IPS-18a (cell line): ENCODE data around the gene CROCC.
"Not testable (repeated sequence)": the region's sequence is repeated elsewhere in the genome, so short reads cannot be mapped to it uniquely, and the experiment has no call there.

Experiments used
- H3K27ac ChIP-seq: one replicate; pipeline ENCODE4 v1.5.1; 2013; ENCODE audit warnings: low read length
- H3K27me3 ChIP-seq: one replicate; pipeline ENCODE4 v1.6.1; 2013; ENCODE audit warnings: mild to moderate bottlenecking, low read length; ENCODE audit not compliant: control insufficient read depth, insufficient read depth
- H3K36me3 ChIP-seq: one replicate; pipeline ENCODE4 v1.6.1; 2013; ENCODE audit warnings: low read depth, low read length; ENCODE audit not compliant: control insufficient read depth
- H3K4me1 ChIP-seq: one replicate; pipeline ENCODE4 v1.6.1; 2013; ENCODE audit warnings: low read depth, low read length; ENCODE audit not compliant: control insufficient read depth
- H3K4me3 ChIP-seq: one replicate; pipeline ENCODE4 v1.5.1; 2013; ENCODE audit warnings: low read length
- H3K9ac ChIP-seq: one replicate; pipeline ENCODE4 v1.6.1; 2013; ENCODE audit warnings: mild to moderate bottlenecking, low read length, moderate library complexity
- H3K9me3 ChIP-seq: one replicate; pipeline ENCODE4 v1.6.1; 2013; ENCODE audit warnings: low read depth, low read length; ENCODE audit not compliant: control insufficient read depth

CROCC gene, protein sequence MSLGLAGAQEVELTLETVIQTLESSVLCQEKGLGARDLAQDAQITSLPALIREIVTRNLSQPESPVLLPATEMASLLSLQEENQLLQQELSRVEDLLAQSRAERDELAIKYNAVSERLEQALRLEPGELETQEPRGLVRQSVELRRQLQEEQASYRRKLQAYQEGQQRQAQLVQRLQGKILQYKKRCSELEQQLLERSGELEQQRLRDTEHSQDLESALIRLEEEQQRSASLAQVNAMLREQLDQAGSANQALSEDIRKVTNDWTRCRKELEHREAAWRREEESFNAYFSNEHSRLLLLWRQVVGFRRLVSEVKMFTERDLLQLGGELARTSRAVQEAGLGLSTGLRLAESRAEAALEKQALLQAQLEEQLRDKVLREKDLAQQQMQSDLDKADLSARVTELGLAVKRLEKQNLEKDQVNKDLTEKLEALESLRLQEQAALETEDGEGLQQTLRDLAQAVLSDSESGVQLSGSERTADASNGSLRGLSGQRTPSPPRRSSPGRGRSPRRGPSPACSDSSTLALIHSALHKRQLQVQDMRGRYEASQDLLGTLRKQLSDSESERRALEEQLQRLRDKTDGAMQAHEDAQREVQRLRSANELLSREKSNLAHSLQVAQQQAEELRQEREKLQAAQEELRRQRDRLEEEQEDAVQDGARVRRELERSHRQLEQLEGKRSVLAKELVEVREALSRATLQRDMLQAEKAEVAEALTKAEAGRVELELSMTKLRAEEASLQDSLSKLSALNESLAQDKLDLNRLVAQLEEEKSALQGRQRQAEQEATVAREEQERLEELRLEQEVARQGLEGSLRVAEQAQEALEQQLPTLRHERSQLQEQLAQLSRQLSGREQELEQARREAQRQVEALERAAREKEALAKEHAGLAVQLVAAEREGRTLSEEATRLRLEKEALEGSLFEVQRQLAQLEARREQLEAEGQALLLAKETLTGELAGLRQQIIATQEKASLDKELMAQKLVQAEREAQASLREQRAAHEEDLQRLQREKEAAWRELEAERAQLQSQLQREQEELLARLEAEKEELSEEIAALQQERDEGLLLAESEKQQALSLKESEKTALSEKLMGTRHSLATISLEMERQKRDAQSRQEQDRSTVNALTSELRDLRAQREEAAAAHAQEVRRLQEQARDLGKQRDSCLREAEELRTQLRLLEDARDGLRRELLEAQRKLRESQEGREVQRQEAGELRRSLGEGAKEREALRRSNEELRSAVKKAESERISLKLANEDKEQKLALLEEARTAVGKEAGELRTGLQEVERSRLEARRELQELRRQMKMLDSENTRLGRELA (N-terminal part only)

DNA sequence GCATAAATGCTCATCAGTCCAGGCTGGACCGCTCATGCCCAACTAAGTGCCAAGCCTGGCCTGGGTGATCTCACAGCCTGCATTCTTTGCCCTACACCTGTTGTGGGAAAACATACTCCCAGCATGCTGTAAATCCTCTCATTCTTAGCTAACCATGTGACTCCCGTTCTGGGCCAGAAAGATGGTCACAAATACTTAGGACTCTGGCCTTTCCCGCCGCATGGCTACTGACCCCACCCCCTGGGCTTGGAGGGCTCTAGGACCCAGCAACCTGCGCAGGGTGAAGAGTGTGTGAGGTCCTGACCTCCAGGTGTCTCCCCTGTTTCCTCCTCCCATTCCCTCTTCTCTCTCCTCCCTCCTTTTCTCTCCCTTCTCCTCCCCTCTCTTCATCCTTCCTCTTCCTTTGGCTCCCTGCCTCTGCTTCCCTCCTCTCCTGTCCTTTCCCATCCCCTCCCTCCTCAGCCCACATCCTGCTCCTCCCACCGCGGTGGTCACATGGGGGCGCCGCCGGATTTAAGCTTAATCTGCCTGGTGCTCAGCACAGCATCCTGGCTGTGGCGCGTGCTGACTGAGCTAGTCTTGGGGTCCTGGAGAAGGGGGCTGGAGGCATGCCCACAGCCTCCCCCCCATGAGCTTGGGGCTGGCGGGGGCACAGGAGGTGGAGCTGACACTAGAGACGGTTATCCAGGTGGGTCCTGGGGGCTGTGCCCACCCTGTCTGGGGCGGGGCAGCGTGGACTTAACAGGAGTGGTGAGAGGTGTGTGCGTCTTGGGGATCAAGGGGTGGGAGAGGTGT lies at the start of gene CROCC:
Gene CROCC (plus strand): TSS at position 541 of the 795 bp plus-strand sequence. CDS start 88 bp downstream, at position 629.
- Histone ChIP-seq H3K9ac (peak within 1 kb of the TSS; percentile 61), H3K36me3 (no peaks in the 10 kb centered on the region), H3K27me3 (no peaks in the 10 kb centered on the region), H3K4me3 (peak within 1 kb of the TSS; percentile 76), H3K4me1 (peaks cover 21% of the 10 kb centered on the region), H3K9me3 (no peaks in the 10 kb centered on the region), H3K27ac (peak within 1 kb of the TSS; percentile 43)

DNA sequence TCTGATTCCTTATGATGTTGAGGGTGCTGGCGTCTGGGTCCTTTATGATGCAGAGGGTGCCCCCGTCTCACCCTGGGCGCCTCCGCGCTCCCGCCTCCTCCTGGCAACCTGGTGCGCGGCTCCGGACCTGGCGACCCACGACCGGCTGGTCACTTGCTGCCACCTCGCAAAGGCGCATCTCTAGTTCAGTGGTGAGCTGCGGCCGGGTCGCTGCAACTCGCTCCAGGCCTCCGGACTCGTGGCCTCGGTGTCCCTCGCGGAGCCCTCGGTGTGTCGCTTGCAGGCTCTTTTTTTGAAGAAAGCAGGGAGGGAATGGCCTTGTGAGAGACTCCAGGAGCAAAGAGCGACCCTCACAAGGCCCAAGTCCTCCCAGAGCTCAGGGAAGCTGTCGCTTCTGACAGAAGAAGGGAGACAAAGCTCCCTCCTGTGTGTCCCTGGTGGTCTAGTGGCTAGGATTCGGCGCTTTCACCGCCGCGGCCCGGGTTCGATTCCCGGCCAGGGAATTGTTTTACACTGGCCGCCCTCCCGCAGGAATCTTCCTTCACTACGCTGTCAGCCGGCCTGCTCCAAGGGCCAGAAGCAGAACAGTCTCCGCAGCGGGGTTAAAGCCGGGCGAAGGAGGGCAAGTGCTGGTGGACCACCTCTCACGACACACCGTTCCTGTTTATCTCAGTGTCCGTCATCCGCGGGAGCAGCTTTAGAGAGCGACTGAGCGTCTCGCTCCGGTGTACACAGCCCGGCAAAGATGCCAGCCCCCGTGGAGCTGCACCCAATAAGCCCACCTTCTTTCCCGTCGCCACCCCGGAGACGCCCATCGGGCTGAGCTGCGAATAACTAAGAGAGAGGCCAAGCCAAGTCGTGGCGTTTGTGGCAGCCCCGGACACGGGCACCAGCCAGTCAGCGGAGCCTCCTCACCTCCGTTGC lies 49.3 kb upstream of the CROCC start:
- H3K36me3 ChIP-seq, H3K27ac ChIP-seq, H3K9ac ChIP-seq, H3K4me1 ChIP-seq, H3K9me3 ChIP-seq: not testable (repeated sequence)
- Histone ChIP-seq H3K4me3 (peak overlapping the region; percentile 73), H3K27me3 (peaks cover 41% of the 10 kb centered on the region)

DNA sequence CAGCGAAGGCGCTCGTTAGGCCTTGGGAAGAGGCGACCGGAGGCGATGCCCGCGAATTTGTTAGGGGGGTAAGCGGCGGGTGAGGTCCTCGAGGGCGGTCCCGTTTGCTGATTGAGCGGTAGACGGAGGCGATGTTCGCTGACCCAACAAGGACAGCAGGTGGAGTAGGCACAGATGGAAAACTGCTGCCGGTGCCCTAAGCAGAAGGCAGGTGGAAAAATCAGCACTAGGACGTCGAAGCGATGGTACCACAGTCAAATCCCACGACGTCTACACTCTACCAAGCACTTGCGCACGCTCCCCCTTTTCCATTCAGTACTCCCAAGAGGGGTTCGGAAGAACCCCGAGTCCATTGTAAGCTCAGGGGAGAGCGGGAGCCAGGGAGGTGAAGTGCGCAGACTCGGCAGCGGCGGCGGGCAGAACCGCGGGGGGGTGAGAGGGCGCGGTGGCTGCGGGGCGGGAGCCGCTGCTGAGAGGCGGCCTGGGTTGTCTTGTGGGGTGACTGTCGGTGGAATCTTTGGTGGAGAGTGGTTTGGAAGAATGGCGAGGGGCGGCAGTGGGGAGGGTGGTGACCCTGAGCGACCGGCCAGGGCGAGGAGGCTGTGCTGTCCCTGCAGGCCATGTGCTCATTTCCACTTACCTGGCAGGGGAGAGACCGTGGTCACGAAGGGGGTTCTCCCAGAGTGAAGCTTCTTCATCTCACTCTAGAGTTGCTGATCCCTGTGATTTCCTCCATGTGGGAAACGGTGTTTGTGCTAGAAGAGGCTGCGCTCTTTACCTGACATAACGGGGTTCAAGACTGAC lies 48.5 kb upstream of the CROCC start:
- H3K9ac ChIP-seq, H3K27ac ChIP-seq, H3K36me3 ChIP-seq, H3K9me3 ChIP-seq, H3K4me1 ChIP-seq: not testable (repeated sequence)
- H3K27me3 ChIP-seq = peaks cover 41% of the 10 kb centered on the region
- H3K4me3 ChIP-seq = peak overlapping the region; percentile 73

DNA sequence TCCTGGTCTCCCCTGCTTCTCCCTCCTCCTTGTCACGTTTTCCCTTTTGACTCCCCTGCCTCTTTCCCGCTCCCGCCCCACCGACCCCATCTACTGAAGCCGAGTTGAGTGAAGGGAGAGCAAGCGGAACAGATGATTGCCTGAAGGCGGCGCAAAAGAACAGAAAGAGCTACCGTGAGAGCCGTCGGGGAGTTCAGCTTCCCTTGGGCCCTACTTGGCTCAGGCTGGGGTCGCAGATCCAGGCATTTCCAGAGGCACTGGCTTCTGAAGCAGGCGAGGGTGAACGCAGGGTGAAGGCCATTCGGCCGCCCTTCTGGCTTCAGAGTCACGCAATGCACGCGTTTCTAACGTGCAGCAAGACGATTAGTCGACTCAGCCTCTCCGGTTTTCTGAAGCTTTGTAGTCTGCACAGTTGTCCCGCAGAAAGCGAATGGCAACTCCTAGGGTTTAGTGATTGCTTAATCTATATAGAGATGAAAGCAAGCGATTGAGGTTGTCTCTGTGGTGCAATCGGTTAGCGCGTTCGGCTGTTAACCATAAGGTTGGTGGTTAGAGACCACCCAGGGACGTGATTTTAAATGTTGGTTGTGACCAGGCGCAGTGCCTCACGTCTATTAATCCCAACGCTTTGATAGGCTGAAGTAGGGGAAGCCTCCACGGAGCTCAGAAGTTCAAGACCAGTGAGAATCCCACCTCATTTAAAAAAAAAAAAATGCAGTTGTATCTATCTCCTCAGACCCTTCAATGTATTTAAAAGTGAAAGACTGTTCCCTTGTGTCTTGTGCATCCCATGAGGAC lies 46.6 kb upstream of the CROCC start:
- H3K9me3 ChIP-seq, H3K4me1 ChIP-seq, H3K9ac ChIP-seq, H3K27ac ChIP-seq, H3K36me3 ChIP-seq: not testable (repeated sequence)
- H3K4me3 ChIP-seq = peak overlapping the region; percentile 39
- peaks cover 47% of the 10 kb centered on the region for H3K27me3 ChIP-seq

DNA sequence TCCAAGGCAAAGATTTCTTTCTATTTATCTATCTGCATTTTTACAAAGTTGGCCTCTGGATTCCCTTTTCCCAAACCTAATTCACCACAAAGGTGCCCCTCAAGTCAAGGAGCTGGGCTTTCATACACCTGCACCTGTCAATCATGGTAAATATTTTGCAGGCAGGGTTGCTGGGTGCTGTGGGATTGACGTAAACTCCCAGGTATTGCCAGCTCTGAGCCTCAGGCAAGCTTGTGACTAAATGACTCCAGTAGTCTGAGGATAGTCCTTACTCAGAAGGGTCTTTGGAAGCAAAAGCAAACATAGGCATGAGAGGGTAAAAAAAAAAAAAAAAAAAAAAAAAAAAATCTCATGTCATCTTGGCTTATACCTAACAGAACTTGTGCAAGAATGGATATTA lies 40.0 kb upstream of the CROCC start:
- not testable (repeated sequence) for H3K36me3 ChIP-seq, H3K4me3 ChIP-seq, H3K27me3 ChIP-seq, H3K9me3 ChIP-seq, H3K27ac ChIP-seq, H3K9ac ChIP-seq, H3K4me1 ChIP-seq

DNA sequence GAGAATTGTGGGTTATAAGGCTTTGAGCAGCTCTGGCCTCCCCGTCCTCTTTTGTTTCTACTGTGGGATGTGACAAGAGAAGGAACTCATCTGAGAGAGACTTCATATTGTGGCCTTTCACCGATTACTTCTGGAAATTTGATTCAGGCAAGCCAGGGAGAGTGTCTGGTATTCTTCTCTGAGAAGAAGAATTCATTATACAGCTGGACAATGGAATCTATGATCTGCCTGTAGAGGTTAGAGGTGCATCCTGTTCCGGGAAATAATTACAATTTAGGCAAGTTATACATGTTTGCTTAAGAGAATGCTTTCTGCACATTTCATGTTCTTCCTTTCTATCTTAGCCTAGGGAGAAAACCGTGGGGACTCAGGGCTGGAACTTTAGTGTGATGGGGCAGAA lies 38.7 kb upstream of the CROCC start:
- H3K27ac ChIP-seq = no peak overlapping the region
- no peaks in the 10 kb centered on the region for H3K9me3 ChIP-seq
- no peaks in the 10 kb centered on the region for H3K36me3 ChIP-seq
- no peaks in the 10 kb centered on the region for H3K4me1 ChIP-seq
- no peak overlapping the region for H3K9ac ChIP-seq
- no peak overlapping the region for H3K4me3 ChIP-seq
- peaks cover 6% of the 10 kb centered on the region for H3K27me3 ChIP-seq

DNA sequence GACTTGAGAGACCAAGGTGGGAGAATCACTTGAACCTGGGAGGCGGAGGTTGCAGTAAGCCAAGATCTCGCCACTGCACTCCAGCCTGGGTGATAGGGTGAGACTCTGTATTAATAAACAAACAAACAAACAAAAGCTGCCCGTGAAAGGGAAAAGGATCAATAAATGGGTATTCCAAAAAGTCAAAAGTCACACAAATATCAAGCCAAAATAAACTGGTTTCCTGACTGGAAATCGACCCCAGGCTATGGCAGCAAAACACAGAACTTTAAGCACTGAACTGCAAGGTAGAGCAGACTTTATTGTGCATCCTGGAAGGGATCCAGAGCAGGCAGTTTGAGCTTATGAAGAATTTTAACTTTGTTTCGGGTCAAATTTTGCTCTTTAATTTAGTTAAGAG lies 37.2 kb upstream of the CROCC start:
- not testable (repeated sequence) for H3K27me3 ChIP-seq, H3K4me1 ChIP-seq, H3K36me3 ChIP-seq, H3K4me3 ChIP-seq, H3K9ac ChIP-seq, H3K27ac ChIP-seq, H3K9me3 ChIP-seq

DNA sequence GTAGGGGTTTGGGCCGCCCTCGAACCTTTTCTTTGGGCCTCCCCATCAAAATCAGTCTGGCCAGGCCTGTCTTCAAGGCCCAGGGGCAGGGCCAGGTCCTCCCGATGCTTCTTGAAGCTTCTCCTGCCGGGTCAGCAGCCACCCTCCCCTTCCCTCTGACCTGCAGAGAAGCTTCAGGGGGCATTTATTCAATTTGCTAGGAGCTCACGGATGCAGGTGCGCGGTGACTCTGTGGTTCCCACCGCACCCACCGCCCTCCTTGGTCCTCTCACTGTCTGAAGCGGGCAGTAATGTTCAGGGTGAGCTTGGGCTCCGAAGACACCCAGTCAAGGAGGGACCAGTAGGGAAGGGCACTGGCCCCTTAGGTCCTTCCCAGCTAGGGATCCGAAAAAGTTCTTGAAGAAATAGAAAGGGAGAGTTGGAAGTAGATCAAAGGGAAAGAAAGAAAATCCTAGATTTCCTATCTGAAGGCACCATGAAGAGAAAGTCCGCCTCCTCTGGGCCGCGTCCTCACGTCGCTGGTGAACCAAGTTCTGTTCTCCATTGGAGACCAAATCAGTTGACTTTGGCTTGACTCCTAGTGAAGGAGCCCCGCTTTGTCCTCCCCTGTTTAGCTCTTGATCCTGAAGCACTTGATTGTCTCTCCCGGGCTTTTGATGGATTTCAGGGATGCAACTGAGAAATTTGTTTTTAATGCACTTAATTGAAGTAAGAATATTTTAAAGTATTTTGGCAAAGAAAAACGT lies 34.7 kb upstream of the CROCC start:
- Histone ChIP-seq H3K9me3 (no peaks in the 10 kb centered on the region), H3K4me1 (no peaks in the 10 kb centered on the region), H3K27me3 (no peaks in the 10 kb centered on the region), H3K27ac (no peak overlapping the region), H3K9ac (no peak overlapping the region), H3K4me3 (no peak overlapping the region), H3K36me3 (no peaks in the 10 kb centered on the region)
